ENCODE results near the gene TGFBR1.

Gene TGFBR1

GRCh38 chr9:99108131-99108530, 3.2 kb downstream of the TGFBR1 start:
- ChIA-PET CTCF (interaction anchor here (0.9 kb wide), 1 partner anchor 31 kb away, joined by 3 read pairs; no protein-coding TSS in a partner anchor), POLR2A (interaction anchor here (0.7 kb wide), 2 partner anchors 11 to 88 kb away, joined by 4 to 6 read pairs; no protein-coding TSS in a partner anchor)
- Histone ChIP-seq H3K4me3 (ENCODE audit: low read depth, low read length) (no peak overlapping the region), H3K27ac (ENCODE audit: extremely low read depth, low read depth, low read length) (no peak overlapping the region), H3K9me3 (ENCODE audit: control insufficient read depth, insufficient read depth, low read depth, low read length) (no peaks in the 10 kb centered on the region), H3K4me1 (ENCODE audit: control insufficient read depth, insufficient read depth, low read length) (no peaks in the 10 kb centered on the region), H3K36me3 (ENCODE audit: control insufficient read depth in 2 of 2, insufficient read depth in 1 of 2, low read length in 2 of 2) (no peaks in the 10 kb centered on the region)
- TF ChIP-seq ZNF544 (tag by site-specific recombination; IDR thresholded peaks at IDR 0.05) (no peak), ZBTB44 (tag by site-specific recombination; IDR thresholded peaks at IDR 0.05) (no peak), BCL11A (tag by site-specific recombination; IDR thresholded peaks at IDR 0.05; ENCODE audit: low read depth) (no peak), ZNF114 (tag by site-specific recombination; IDR thresholded peaks at IDR 0.05) (no peak), ZNF26 (tag by site-specific recombination; IDR thresholded peaks at IDR 0.05) (no peak), ZNF292 (tag by site-specific recombination; IDR thresholded peaks at IDR 0.05; ENCODE audit: borderline replicate concordance, low read depth) (no peak), ZBTB7A (tag by site-specific recombination; IDR thresholded peaks at IDR 0.05; ENCODE audit: low read depth) (no peak), SP7 (tag by site-specific recombination; IDR thresholded peaks at IDR 0.05) (no peak), ZNF362 (tag by site-specific recombination; IDR thresholded peaks at IDR 0.05) (no peak), ZNF354C (tag by site-specific recombination; IDR thresholded peaks at IDR 0.05; ENCODE audit: borderline replicate concordance, low read depth) (no peak), ZNF433 (tag by site-specific recombination; IDR thresholded peaks at IDR 0.05; ENCODE audit: low read depth) (no peak), ZNF777 (tag by site-specific recombination; IDR thresholded peaks at IDR 0.05; ENCODE audit: borderline replicate concordance) (no peak), ZBTB48 (tag by site-specific recombination; IDR thresholded peaks at IDR 0.05) (no peak), ZNF174 (tag by site-specific recombination; IDR thresholded peaks at IDR 0.05) (no peak), ZNF529 (tag by site-specific recombination; IDR thresholded peaks at IDR 0.05; ENCODE audit: insufficient replicate concordance) (no peak), ZNF16 (tag by site-specific recombination; IDR thresholded peaks at IDR 0.05; ENCODE audit: low read depth) (no peak), ZNF560 (tag by site-specific recombination; IDR thresholded peaks at IDR 0.05; ENCODE audit: borderline replicate concordance) (no peak), KLF17 (tag by site-specific recombination; IDR thresholded peaks at IDR 0.05) (no peak), ZNF837 (tag by site-specific recombination; IDR thresholded peaks at IDR 0.05) (no peak), ZNF629 (tag by site-specific recombination; IDR thresholded peaks at IDR 0.05) (no peak)

- TF ChIP-seq ZNF404 (tag by site-specific recombination; IDR thresholded peaks at IDR 0.05): no peak
- no peak for TF ChIP-seq ATF2 (tag by site-specific recombination; IDR thresholded peaks at IDR 0.05; ENCODE audit: low read depth)
- TF ChIP-seq SALL2 (tag by site-specific recombination; IDR thresholded peaks at IDR 0.05; ENCODE audit: borderline replicate concordance): no peak
- TF ChIP-seq ZNF837 (tag by site-specific recombination; IDR thresholded peaks at IDR 0.05): no peak
- TF ChIP-seq ZNF416 (tag by site-specific recombination; IDR thresholded peaks at IDR 0.05): no peak
- no peak for TF ChIP-seq ZNF658 (tag by site-specific recombination; IDR thresholded peaks at IDR 0.05)
- no peak for TF ChIP-seq ZBTB1 (tag by site-specific recombination; IDR thresholded peaks at IDR 0.05)
- no peak for TF ChIP-seq WT1 (tag by site-specific recombination; IDR thresholded peaks at IDR 0.05)
- ChIA-PET POLR2A (no interaction called here), CTCF (no interaction called here)
- H3K4me3 ChIP-seq (ENCODE audit: low read depth, low read length): no peak overlapping the region
- no peaks in the 10 kb centered on the region for H3K9me3 ChIP-seq (ENCODE audit: control insufficient read depth, insufficient read depth, low read depth, low read length)
- H3K4me1 ChIP-seq (ENCODE audit: control insufficient read depth, insufficient read depth, low read length): peaks cover 5% of the 10 kb centered on the region; the same call in 1 of the 2 replicates
- H3K27ac ChIP-seq (ENCODE audit: extremely low read depth, low read depth, low read length): no peak overlapping the region
- H3K36me3 ChIP-seq (ENCODE audit: control insufficient read depth in 2 of 2, insufficient read depth in 1 of 2, low read length in 2 of 2): no peaks in the 10 kb centered on the region
Measured at GRCh38 chr9:99109522-99109921, 4.6 kb downstream of the TGFBR1 start.

Measured in HEK293 (cell line).